HG03135 (cell line): Measurements from ENCODE around the gene SLC12A7.

Experiments
- ATAC-seq: cut with Tn5 transposase; IDR thresholded peaks from one replicate; pipeline ENCODE4 v1.9.1; 2021; ENCODE audit warnings: mild to moderate bottlenecking, moderate library complexity; ENCODE audit not compliant: unreplicated experiment

SLC12A7 gene

GRCh38 chr5:1054018-1054798, 57.7 kb downstream of the SLC12A7 start:
- ATAC-seq: no peak

GRCh38 chr5:1053391-1054017, 58.4 kb downstream of the SLC12A7 start:
- ATAC-seq: no peak

- no peak for ATAC-seq
These were observed 59.0 kb downstream of the SLC12A7 start for GRCh38 chr5:1052641-1053390.

- no peak for ATAC-seq
These were observed 59.8 kb downstream of the SLC12A7 start for GRCh38 chr5:1052076-1052475.

- no peak for ATAC-seq
These were observed 60.5 kb downstream of the SLC12A7 start for GRCh38 chr5:1051366-1051720.

- ATAC-seq: no peak
These were observed 61.2 kb downstream of the SLC12A7 start for GRCh38 chr5:1050423-1051365.

- no peak for ATAC-seq
These were observed 62.7 kb downstream of the SLC12A7 start for GRCh38 chr5:1048861-1049838.

GRCh38 chr5:1048162-1048721, 63.6 kb downstream of the SLC12A7 start:
- ATAC-seq: no peak

- ATAC-seq: no peak
These were observed 64.4 kb downstream of the SLC12A7 start for GRCh38 chr5:1047332-1047965.

GRCh38 chr5:1045960-1046560, 65.8 kb downstream of the SLC12A7 start:
- no peak for ATAC-seq

- no peak for ATAC-seq
These were observed 67.7 kb downstream of the SLC12A7 start for GRCh38 chr5:1044117-1044516.

GRCh38 chr5:1043327-1043726, 68.5 kb downstream of the SLC12A7 start:
- ATAC-seq: no peak

GRCh38 chr5:1042626-1043025, 69.2 kb downstream of the SLC12A7 start:
- no peak for ATAC-seq

GRCh38 chr5:1041225-1042143, 70.4 kb downstream of the SLC12A7 start:
- no peak for ATAC-seq

- no peak for ATAC-seq
These were observed 71.3 kb downstream of the SLC12A7 start for GRCh38 chr5:1040571-1040970.

GRCh38 chr5:1039706-1040260, 72.1 kb downstream of the SLC12A7 start:
- no peak for ATAC-seq

GRCh38 chr5:1039210-1039548, 72.7 kb downstream of the SLC12A7 start:
- ATAC-seq: no peak
